ENCODE measurements around the gene APBA1.
"Not testable (repeated sequence)": the region's sequence is repeated elsewhere in the genome, so short reads cannot be mapped to it uniquely, and the experiment has no call there.

Gene APBA1

DNA sequence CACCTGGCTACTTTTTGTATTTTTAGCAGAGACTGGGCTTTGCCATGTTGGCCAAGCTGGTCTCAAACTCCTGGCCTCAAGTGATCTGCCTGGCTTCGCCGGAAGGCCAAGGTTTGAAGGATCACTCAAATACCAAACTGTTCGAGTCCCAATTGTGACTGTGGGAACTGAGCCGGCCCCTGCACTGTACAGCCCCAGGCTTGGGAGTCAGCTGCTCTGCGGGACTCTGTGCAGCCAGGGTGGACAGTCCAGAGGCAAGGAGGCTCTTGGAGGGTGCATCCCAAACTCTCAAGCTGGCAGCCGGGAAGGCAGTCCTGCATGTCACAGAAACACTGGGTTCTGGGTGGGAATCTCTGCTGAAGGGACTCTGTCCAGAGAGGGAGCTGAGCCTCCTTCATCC is 238.2 kb downstream of the APBA1 start:
- no peak for DNase-seq

DNA sequence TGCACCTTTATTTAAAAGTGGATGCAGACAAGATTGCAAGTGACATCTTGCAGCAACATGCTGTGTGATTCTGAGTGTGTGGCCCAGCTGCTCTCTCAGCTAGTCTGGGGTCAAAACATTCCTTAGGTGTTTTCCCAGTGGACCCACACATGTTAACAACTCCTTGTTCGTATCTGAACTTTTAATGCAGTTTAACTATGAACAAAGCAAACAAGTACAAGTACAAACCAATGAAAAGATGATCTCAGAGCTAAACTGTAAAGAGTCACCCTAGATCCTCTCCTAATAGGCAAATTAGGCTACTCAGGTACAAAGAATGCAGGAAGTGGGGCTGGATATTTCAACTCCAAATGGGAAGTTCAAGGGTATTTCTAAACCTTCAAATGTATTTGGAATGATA is 238.8 kb downstream of the APBA1 start:
- DNase-seq: peak; percentile 48

DNA sequence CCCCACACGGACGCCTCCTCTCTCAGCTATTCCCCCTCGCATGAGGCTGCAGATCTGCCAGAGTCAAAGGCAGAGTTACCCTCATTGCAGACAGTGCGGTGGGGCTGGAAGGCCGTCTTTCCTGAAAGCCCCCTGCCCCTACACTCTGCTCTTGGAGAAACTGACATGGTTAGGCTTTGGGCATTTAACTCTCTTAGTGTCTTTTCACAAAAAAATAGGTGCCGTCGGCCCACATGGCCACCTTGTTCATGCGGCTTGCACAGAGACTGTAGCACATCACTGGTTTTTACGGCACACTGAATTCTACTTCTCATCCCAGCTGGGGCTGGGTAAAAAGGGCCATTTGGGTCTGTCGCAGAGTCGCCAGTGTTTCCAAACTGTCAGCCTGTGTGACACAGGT is 239.5 kb downstream of the APBA1 start:
- no peak for DNase-seq

DNA sequence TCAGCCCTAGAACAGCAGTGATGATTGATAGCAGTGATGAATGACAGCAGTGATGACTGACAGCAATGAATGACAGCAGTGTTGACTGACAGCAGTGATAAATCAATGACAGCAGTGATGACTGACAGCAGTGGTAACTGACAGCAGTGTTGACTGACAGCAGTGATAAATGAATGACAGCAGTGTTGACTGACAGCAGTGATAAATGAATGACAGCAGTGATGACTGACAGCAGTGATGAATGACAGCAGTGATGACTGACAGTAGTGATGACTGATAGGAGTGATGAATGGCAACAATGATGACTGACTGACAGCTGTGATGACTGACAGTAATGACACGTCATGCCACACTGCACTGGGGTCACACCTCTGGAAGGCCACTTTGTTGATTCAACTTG is 240.4 kb downstream of the APBA1 start:
- DNase-seq: no peak

DNA sequence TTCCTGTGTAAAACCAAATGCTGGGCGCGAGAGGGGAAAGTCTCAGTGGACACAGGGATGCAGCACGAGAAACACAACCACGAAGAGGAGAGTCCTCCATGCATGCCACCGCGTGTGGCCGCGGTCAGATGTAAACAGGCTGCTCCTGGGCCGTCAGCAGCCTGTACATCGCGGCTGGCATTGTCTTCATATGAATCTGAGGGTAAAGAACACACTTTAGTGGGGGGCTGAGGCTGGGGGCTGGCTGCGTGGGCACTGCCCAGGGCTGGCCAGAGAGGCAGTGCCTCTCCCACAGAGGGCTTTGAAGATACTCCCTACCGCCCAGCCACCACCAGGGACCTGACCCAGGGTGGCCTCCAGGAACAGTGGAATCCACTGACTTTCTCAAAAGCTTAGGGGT is 241.0 kb downstream of the APBA1 start:
- no peak for DNase-seq

DNA sequence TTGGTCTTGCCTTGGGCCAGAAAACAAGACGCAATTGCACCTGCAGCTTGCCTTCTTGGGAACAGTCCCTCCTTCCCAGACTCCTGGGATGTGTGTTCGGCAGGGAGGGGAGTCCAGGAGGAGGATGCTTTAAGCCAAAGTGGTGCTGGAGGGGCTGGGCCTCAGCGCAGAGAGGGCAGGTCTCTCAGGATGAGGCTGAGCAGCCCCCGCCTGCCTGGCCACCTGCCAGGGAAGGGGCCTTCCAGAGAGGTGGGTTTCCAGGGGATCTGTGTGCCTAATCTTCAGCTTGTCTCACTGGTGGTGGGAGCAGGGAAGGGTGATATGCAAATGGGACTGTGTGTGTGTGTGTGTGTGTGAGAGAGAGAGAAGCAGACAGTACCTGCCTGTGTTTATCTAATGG is 242.0 kb downstream of the APBA1 start:
- DNase-seq: no peak

DNA sequence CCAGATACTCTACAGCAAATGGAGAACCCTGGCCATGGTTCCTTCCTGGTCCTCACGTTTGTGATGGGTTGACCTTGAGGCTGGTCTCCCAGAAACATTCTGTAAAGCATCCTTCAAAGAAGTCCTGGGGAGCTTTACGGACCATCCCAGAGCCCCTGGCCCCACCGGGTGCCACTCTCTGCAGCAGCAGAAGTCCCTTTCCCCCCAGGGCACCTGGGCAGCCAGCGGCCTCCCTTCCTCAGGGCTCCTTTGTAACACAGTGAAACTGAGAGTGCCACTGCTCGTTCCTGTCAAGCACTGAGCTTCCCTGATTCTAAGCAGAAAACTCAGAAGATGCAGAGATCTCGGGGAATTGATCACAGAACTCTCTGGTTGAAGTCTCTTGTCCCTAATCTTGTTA is 242.9 kb downstream of the APBA1 start:
- no peak for DNase-seq

DNA sequence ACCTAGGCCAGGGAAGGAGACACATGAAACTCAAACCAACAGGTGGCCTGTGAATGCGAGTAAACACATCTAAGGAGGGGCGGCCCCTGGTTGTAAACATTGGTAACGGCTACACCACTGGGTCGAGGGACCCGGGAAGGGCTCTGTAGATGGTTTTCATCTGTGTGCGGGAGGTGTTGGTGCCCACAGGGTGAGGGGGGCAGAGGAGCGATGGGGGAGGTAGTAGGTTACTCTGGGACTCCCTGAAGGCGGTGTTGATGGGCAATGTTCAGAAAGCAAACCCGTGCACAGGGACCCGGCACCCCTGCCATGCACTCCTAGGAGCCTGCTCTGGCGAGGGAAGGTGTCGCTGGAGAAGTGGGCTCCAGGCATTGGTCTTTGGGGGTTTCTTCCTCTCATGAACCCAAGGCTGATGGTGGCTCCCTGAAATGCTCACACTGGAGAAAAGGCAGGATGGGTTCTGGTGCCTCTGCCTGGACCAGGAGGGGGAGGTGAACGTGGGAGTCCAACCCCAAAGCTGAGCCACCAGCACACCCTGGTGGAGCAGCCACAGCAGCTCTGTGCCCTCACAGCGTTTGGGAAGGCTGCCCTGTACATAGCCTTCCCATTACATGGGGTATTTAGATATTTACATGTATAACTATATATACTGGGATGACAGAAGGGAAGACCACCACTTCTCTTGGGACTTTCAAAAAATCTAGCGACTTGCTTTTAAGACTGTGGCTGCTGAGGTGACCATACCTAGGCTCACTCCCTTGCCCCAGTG is 244.0 kb downstream of the APBA1 start:
- DNase-seq: no peak

DNA sequence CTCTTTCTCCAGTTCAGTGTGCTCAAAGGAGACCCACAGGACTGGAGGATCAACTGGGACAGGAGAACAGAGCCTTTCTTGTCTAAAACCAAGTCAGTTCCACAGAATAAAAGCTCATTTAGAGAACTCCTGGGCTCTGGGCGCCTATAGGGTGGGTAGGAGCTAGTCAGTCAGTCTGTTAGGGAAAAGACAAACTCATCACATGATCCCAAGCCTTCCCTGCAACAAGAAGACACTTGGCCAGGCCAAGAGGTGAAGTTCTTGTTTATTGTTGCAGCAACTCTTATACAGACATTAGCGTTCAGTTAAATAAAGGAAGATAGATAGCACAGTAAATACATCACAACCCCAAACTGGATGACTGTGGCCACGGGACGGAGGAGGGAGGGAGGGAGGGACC is 244.9 kb downstream of the APBA1 start:
- DNase-seq: no peak

DNA sequence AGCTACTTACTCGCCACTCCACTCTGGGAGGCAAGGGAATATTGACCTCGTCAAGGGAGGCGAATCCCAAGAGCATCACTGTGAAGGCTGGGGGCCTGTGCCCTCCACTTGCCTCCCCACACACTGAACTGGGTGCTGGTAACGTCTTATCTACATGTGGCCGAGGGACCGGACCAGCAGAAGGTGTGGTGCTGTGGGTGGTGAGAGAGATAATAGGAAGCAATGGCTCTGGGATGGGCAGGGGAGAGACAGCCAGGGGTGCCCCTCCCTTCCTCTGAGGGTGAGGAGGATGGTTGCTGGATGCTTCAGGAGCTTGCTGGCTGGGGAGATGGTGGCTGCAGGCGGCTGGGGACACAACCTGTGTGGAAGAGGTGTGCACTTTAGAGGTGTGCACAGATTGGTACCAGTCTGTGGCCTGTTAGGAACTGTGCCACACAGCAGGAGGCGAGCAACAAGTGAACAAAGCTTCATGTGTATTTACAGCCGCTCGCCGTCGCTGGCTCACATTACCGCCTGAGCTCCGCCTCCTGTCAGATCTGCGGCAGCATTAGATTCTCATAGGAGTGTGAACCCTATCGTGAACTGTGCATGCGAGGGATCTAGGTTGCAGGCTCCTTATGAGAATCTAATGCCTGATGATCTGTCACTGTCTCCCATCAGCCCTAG is 246.9 kb downstream of the APBA1 start:
- no peak for DNase-seq

DNA sequence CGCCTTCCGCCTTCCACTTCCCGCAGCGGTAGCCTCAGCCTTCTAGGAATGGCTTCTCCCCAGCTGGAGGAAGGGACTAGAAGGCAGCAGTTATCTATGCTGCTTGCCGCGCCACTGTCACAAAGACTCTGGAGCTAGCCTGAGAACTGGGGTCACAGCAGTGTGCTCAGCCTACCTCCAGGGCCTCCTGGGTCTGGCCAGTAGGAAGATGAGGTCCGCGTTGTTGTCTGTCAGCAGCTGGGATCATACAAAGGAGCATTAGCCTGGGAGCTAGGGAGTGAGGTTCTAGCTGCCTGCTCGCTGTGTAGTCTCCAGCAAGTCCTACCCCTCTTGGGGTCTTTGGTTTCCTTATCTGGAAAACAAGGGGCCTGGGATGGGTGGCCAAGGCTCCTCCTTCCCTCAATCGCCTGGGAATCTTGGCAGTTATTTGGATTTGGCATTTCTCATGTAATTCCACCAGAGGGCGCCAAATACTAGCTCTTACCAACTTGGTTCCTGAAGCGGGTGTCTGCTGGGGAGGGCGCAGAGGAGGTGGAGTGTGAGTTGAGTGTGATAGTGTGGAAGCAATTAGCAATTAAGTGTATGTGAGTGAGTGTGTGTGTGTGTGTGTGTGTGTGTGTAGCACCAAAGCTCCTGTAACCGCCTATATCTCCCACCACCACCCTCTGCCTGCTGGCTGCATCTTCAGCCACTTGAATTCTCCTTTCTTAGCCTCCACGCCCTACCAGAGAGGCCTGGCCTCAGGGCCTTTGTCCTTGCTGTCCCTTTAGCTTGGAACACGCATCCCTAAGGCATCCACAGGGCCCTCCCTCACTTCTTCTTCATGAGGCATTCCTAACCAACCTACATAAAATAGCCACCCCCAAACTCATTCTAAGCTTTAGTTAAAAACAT is 250.0 kb downstream of the APBA1 start:
- peak; percentile 62 for DNase-seq

DNA sequence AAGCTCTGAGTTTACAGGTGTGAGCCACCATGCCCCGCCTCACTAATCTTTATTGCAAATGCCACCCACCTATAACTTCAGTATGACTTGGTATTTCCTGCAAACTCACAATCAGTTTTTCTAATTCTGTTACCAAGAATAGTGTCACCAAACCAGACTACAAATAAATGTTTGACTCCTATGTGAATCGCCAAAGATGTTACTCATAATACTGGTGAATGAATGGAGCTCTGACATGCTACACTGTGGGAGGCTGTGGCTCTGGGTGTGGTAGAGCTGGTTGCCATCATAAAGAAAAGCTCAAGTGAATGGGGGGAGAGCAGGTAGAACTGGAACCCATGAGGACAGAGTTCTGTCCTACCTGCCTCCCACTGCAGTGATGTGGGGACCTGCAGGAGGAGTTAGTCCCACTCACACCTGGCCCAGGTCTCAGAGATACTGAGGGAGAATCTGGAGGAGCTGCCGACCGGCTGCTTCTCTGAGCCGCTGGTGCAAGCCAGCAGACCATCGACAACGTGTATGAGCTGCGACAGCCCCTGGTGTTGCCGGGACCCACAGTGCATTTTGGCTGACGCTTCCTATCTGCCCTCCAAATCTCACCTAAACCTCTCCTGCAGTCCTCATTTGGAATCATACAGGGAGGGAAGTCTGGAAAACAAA is 251.4 kb downstream of the APBA1 start:
- no peak for DNase-seq

DNA sequence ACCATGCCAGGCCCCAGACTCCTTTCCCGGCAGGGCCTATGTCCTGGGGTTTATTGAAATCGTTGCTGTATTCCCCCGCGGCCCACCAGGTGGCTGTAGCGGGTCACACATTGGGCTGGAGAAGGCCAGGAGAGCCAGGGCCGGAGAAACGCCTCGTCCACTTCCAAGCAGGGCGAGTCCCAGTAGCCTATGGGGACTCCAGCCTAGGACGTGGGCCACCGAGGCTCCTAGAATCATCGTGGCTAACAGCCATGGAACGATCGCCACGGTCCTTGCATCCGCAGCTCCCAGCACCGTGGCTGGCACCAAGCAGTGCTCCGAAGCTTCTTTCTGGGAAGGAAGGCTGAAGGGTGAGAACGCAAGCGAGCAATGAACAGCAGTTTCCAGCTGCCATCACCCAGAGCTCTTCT is 259.4 kb downstream of the APBA1 start:
- peak; percentile 61 for DNase-seq

DNA sequence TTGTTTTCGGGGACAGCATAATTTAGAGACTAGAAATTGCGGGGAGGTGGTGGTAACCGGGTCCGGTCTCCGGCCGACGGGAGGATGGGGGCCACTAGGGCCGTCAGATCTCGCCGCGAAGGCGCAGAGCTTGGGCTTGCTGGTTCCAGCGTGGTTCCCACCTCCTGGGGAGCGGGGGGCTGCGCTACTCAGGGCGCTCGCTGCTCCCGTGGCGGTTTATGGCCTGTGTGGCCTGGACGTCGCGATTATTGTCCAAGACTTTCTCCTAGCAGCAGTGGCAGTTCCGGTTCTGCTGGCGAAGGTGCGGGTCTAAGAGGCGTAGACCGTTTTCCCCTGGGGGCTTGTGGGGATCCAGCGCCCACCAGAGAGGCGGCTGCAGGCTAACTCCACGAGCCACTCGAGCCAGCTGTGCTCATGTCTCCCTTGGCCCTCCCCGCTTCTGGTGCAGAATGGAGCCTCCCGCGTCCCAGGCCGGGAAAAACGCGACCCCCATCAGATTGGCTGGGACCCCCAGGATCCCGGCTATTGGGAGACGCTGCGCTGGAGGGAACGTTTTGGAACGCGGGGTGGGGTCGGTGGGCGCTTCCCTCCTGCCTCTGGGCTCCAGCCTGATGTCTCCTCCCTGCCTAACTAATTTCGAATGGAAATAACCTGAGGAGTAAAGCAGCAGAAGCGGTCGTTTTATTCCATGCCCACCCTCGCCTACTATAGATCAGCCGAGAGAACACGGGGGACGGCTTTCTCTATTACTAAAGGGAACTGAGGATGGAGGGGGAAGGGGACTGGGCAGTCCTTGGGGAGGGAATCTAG is 260.0 kb downstream of the APBA1 start:
- no peak for DNase-seq

DNA sequence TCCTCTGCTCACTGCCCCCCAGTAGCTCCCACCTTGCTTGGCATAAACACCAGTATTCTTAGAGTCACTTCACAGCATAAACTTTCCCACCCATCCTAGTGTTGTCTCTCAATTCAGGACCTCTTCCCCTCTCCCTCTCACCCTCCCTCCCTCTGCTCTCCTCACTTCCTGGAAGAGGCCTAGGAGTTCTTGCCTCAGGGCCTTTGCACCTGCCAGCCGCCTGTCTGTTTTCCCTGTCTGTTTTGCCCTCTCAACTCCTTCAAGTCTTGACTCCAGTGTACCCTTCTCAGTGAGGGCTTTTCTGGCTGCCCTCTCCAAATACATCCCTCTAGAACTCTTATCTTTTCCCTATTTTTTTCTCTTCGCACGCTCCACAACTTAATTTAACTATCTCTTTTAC is 260.9 kb downstream of the APBA1 start:
- no peak for DNase-seq

DNA sequence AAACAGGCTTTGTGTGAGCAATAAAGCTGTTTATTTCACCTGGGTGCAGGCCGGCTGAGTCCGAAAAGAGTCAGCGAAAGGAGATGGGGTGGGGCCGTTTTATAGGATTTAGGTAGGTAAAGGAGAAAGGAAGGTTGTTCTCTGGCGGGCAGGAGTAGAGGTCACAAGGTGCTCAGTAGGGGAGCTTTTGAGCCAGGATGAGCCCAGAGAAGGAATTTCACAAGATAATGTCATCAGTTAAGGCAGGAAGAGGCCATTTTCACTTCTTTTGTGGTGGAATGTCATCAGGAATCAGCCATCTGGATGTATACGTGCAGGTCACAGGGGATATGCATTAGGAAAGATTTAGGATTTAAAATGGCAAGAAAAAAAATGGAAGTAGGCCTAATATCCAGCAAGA is 262.2 kb downstream of the APBA1 start:
- DNase-seq: not testable (repeated sequence)

DNA sequence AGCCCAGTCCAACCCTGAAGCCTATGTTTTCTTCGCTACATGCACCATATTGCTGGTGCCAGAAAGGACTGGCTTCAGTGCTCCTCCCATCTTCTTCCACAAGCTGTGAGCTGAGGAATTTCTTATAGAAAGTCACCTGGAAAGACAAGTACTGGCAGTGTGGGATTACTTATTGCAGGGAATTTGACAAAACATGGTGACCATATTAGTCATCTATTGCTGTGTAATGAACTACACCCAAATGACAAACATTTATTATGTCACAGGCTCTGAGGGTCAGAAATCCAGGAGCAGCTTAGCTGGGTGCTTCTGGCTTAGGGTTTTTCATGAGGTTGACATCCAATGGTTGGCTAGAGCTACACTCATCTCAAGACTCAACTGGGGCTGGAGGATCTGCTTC is 271.7 kb downstream of the APBA1 start:
- DNase-seq: no peak

DNA sequence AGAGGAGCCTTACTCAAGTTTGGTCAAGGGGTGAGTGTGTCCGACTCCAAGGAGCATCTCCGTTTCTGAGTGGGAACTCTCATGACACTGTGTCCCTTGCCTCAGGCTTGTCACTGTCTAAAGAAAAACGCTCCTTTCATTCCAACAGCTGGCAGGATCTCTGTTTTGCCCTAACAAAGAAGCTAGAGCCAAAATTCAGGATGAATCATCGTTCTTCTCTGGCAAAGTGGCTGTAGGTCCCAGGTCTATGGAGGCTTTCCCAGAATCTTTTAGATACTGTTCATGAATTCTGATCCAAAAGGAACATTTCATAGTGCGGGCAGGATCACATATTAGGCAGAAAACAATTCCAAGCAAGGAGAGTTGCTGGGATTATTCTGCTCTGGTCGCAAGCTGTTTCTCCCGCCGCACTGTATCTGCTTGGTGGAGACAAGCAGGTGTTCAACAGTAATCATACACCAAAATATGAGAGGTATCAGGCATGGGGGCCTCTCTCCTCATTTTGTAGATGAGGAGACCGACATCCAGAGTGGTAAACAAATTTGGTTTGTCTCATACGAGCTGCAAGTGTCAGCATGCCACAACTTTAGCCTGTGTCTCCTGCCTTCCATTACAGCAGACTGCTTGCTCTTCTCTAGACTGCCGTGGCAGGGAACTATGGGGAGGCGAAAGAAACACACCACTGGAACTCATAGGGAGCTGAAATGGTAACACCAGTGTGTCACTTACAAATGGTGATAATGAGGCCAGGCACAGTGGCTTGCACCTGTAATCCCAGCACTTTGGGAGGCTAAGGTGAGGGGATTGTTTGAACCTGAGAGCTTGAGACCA is 274.6 kb downstream of the APBA1 start:
- no peak for DNase-seq

DNA sequence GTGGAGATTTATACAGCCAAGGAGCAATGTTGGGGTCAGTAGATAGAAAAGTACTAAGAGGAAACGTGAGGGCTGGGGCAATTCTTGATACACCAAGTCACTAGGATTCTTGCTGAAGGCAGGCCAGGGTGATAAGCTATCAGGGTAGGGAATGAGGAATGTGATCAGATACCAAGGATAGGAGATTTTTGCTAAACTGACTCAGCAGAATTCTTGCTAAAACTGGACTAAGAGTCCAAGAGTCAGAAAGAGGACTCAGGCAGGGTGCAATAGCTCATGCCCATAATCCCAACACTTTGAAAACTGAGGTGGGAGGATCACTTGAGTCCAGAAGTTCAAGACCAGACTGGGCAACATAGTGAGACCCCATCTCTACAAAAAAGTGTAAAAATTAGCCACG is 275.4 kb downstream of the APBA1 start:
- no peak for DNase-seq

DNA sequence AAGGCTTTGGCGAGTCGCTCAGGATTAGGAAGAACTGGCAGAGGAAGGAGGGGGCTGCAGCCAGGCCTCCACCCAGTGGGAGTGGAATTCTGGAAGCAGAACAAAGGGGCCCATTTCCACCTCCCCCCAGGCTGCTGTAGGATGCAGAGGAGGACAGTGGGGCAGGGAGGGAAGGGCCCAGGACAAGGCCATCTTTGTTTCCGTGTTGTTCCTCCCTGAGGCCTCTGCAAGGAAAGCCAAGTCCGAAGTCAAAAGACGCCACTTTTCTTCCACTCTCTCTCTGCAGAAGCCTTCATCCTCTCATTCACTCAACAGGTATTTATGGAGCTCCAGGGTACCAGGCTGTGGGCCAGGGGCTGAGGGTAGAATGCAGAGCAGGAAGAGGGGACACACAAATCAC is 276.5 kb downstream of the APBA1 start:
- no peak for DNase-seq

DNA sequence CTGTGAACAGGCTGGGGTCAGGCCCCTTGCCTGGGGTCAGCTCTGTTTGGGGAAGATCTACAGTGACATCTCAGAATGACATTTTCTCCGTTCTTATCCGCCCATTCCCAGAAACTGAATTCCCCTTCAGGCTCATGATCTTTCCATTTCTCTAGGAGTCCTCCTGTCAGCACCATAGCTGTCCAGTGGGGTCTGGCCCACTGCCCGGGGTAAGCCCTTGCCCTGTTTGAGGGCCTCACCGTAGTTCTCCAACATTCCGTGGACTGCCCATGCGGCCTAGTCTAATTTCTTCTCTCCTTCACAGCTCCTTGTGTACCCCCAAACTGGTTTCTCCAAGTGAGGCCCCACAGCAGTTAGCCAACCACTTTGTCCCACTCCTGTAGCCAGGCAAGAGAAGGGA is 278.7 kb downstream of the APBA1 start:
- no peak for DNase-seq

All from fibroblast of skin of back (primary cell).